ENCODE data around the gene RHOB. TPM values are rescaled to one million over a fixed set of nuclear protein-coding genes. Genes with fewer than 3 reads are reported as not detected.

RHOB gene
- 100 to 1,000 TPM; 185 to 656 (median 388) TPM for total RNA-seq
- long read RNA-seq, transcript RHOB-201 (1 exons, 2,372 nt): major isoform, 5 of 5 reads
- long read RNA-seq, partial matches to known transcripts: 0 of 5 reads
- long read RNA-seq, other reads (novel, unspliced or antisense): 0 of 5 reads

DNA sequence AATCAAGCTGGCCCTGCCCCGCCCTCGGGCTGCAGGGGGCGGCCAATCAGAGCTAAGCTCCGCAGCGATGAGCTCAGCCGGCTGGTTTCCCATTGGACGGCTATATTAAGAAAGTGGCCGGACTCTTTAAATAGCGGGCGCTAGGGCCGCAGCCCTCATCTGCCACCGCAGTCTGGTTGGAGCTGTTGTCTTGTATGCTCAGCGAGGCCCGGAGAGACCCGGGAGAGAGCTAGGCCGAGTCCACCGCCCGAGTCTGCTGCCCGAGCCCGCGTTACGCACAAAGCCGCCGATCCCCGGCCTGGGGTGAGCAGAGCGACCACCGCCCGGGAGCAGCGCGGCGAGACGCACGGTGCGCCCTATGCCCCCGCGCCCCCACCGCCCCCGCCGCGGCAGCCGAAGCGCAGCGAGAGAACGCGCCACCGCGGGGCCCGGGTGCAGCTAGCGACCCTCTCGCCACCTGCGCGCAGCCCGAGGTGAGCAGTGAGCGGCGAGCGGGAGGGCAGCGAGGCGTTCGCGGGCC, at the start of gene RHOB:
RHOB (plus strand) TSS at position 158 of the 520 bp plus-strand sequence. CDS start 392 bp downstream, outside the sequence.
- Histone ChIP-seq H3K9me3 (no peaks in the 10 kb centered on the region), H3K27ac (peak within 1 kb of the TSS; percentile 98 to 100 (median 99)), H3K4me1 (peaks cover 0 to 42% (median 5%) of the 10 kb centered on the region in 4 donors), H3K4me3 (peak within 1 kb of the TSS; percentile 67 to 99 (median 90)), H3K36me3 (peaks cover 0 to 20% (median 14%) of the 10 kb centered on the region in 4 donors), H3K27me3 (no peaks in the 10 kb centered on the region)
- ATAC-seq: peak; percentile 76 to 86 (median 78)
- WGBS (ENCODE audit: insufficient coverage, low coverage, low lambda C conversion rate, missing lambda C conversion rate): 0% methylated on average over 5 of the region's 60 CpGs
- peak; percentile 100 for TF ChIP-seq POLR2A (IDR thresholded peaks at IDR 0.05)
- TF ChIP-seq, protein P1, sequence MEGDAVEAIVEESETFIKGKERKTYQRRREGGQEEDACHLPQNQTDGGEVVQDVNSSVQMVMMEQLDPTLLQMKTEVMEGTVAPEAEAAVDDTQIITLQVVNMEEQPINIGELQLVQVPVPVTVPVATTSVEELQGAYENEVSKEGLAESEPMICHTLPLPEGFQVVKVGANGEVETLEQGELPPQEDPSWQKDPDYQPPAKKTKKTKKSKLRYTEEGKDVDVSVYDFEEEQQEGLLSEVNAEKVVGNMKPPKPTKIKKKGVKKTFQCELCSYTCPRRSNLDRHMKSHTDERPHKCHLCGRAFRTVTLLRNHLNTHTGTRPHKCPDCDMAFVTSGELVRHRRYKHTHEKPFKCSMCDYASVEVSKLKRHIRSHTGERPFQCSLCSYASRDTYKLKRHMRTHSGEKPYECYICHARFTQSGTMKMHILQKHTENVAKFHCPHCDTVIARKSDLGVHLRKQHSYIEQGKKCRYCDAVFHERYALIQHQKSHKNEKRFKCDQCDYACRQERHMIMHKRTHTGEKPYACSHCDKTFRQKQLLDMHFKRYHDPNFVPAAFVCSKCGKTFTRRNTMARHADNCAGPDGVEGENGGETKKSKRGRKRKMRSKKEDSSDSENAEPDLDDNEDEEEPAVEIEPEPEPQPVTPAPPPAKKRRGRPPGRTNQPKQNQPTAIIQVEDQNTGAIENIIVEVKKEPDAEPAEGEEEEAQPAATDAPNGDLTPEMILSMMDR (IDR thresholded peaks at IDR 0.05): no peak
- peak; percentile 98 to 99 (median 98) for DNase-seq
- intact Hi-C loops (cut with DNase I): loop anchor here (10.0 kb wide), 1 partner anchor 148 kb away; no protein-coding TSS in a partner anchor

DNA sequence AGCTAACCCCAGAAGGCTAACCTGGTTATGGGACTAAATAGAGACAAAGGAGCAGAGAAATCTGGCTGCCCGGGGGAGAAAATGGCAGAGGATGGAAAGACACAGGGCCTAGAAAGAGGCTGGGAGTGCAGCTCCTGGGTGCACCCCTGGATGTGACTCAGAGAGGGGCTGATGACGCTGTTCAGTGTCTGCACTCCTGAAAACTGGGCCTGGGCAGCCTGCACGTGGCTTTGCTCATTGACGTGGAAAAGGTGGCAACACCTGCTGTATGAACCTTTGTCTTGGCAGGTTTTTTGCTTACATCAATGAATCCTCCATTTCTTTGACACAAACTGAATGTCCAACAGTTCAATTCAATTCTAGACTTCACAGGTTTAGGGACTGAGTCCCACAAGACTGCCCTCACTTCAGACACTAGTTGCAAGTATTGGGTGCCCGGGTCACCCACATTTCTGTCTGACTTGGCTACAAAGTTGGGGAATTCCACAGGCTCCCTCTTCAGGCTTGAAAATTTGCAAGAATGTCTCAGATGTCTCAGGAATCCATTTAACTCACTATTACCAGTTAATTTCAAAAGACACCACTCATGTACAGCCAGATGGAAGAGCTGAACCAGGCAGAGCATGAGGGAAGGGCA, 48.9 kb upstream of the RHOB start:
- Histone ChIP-seq H3K4me1 (peaks cover 0 to 9% (median 3%) of the 10 kb centered on the region in 4 donors), H3K36me3 (no peaks in the 10 kb centered on the region), H3K27me3 (no peaks in the 10 kb centered on the region), H3K9me3 (no peaks in the 10 kb centered on the region), H3K4me3 (no peak overlapping the region), H3K27ac (no peak overlapping the region)
- intact Hi-C loops (cut with DNase I): loop anchor here in 1 of 2 donors (5.0 kb wide), 1 partner anchor 244 kb away; no protein-coding TSS in a partner anchor
- ATAC-seq (no peak), DNase-seq (peak in 1 of 3 donors; percentile 18)
- TF ChIP-seq, protein P1 (IDR thresholded peaks at IDR 0.05): no peak
- TF ChIP-seq POLR2A (IDR thresholded peaks at IDR 0.05): no peak
- WGBS (ENCODE audit: insufficient coverage, low coverage, low lambda C conversion rate, missing lambda C conversion rate): 65% methylated on average over 4 of the region's 5 CpGs

DNA sequence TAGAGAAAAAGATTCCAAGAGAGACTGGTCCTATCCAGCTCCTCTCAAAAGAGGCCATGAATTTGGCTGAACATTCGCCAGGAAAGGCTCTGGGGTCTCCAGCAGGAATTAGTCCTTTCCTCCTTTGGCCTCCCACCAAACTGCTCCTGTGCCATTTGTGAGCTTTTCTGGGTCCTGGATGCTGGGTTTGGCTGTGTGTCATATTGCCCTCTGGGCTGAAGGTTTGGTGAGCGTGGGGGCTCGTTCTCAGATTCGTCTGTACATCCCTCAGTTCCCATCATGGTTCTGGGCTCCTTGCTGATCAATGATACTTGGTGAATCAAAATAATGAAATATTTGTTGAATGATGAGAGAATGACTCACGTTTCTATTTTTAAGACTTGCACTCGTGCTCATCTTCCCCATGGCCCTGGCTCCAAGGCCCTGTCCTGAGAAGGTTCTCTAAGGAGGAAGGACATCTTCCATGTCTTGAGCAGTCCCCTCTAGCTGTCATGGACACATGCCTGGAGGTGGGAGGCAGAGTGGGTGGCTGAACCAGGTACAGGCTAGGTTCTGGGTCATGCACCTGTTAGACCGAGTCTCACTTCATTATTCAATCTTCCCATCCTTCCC, 47.8 kb upstream of the RHOB start:
- DNase-seq: peak in 1 of 3 donors; percentile 24
- Histone ChIP-seq H3K27me3 (no peaks in the 10 kb centered on the region), H3K9me3 (no peaks in the 10 kb centered on the region), H3K4me3 (no peak overlapping the region), H3K36me3 (no peaks in the 10 kb centered on the region), H3K4me1 (peaks cover 0 to 9% (median 3%) of the 10 kb centered on the region in 4 donors), H3K27ac (no peak overlapping the region)
- intact Hi-C loops (cut with DNase I): loop anchor here in 1 of 2 donors (5.0 kb wide), 1 partner anchor 243 kb away; no protein-coding TSS in a partner anchor
- WGBS (ENCODE audit: insufficient coverage, low coverage, low lambda C conversion rate, missing lambda C conversion rate): 36% methylated on average over 2 of the region's 7 CpGs
- TF ChIP-seq POLR2A (IDR thresholded peaks at IDR 0.05): no peak
- TF ChIP-seq, protein P1 (IDR thresholded peaks at IDR 0.05): no peak
- ATAC-seq: no peak

DNA sequence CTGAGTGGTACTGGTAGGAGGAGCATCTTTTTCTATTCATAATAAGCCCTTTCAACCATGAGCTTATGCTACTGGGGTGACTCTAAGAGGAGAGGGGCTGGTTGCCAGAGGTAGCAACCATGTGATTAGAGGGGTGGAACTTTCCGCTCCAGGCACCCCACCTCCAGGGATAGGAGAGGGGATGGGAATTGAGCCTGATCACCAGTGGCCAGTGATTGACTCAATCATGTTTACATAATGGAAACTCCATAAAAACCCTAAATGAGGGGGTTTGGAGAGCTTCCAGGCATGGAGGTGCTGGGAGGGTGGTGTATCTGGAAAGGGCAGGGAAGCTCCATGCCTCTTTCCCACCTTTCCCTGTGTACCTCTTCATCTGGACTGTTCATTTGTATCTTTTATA, 46.6 kb upstream of the RHOB start:
- Histone ChIP-seq H3K4me3 (no peak overlapping the region), H3K27ac (peak overlapping the region in 1 of 3 donors; percentile 0), H3K9me3 (no peaks in the 10 kb centered on the region), H3K4me1 (peaks cover 0 to 12% (median 6%) of the 10 kb centered on the region in 4 donors), H3K27me3 (no peaks in the 10 kb centered on the region), H3K36me3 (no peaks in the 10 kb centered on the region)
- ATAC-seq (peak in 1 of 4 donors; percentile 5), DNase-seq (peak in 1 of 3 donors; percentile 26)
- TF ChIP-seq, protein P1 (IDR thresholded peaks at IDR 0.05): no peak
- TF ChIP-seq POLR2A (IDR thresholded peaks at IDR 0.05): no peak
- 71% methylated on average over 1 of the region's 1 CpG for WGBS (ENCODE audit: insufficient coverage, low coverage, low lambda C conversion rate, missing lambda C conversion rate)
- intact Hi-C loops (cut with DNase I): no loop called here
